Measurements from ENCODE around the gene SUGP2. TPM values are rescaled to one million over a fixed set of nuclear protein-coding genes. Genes with fewer than 3 reads are reported as not detected.

SUGP2 gene
- polyA plus RNA-seq, 1 donor from 2014 or later = 204 TPM

GRCh38 chr19:18990128-18990708 is 43.1 kb downstream of the SUGP2 start:
- no peaks in the 10 kb centered on the region for H3K36me3 ChIP-seq (ENCODE audit: insufficient read depth, low read length)
- no peaks in the 10 kb centered on the region for H4K20me1 ChIP-seq (ENCODE audit: insufficient read depth)
- no peaks in the 10 kb centered on the region for H3K9me2 ChIP-seq (ENCODE audit: insufficient read depth, low read length)
- TF ChIP-seq REST (IDR thresholded peaks at IDR 0.05; ENCODE audit: borderline replicate concordance) (no peak), TAF1 (IDR thresholded peaks at IDR 0.05; ENCODE audit: low read depth) (no peak), EP300 (conservative IDR thresholded peaks at IDR 0.05; ENCODE audit: poor library complexity, severe bottlenecking) (no peak), POLR2AphosphoS5 (IDR thresholded peaks at IDR 0.05) (no peak), EZH2 (IDR thresholded peaks at IDR 0.05; ENCODE audit: borderline replicate concordance, insufficient read depth, low read length, poor library complexity, severe bottlenecking) (no peak), MXI1 (conservative IDR thresholded peaks at IDR 0.05; ENCODE audit: poor library complexity, severe bottlenecking) (no peak), RAD21 (conservative IDR thresholded peaks at IDR 0.05) (no peak), CTCF (IDR thresholded peaks at IDR 0.05; ENCODE audit: poor library complexity, severe bottlenecking) (no peak), SMC3 (conservative IDR thresholded peaks at IDR 0.05; ENCODE audit: poor library complexity) (no peak)
- no peaks in the 10 kb centered on the region for H3K9me3 ChIP-seq (ENCODE audit: low read length)
- no peak overlapping the region for H3K4me3 ChIP-seq (ENCODE audit: low read length)
- H3K9ac ChIP-seq (ENCODE audit: low read length) = no peak overlapping the region
- H2AFZ ChIP-seq (ENCODE audit: low read depth, low read length) = no peak overlapping the region
- H3F3A ChIP-seq (ENCODE audit: insufficient read depth, low read length, poor library complexity, severe bottlenecking) = no peaks in the 10 kb centered on the region
- no peaks in the 10 kb centered on the region for H3K79me2 ChIP-seq (replicated peaks; ENCODE audit: insufficient read depth, low read length)
- H3K27ac ChIP-seq (ENCODE audit: low read length) = no peak overlapping the region
- no peaks in the 10 kb centered on the region for H3K27me3 ChIP-seq (ENCODE audit: insufficient read depth, low read depth, low read length)
- no peak overlapping the region for H3K4me2 ChIP-seq (ENCODE audit: low read length)

GRCh38 chr19:18989316-18989715 is 44.0 kb downstream of the SUGP2 start:
- Histone ChIP-seq H3K9me2 (ENCODE audit: insufficient read depth, low read length) (no peaks in the 10 kb centered on the region), H3K27ac (ENCODE audit: low read length) (no peak overlapping the region), H3F3A (ENCODE audit: insufficient read depth, low read length, poor library complexity, severe bottlenecking) (no peaks in the 10 kb centered on the region), H4K20me1 (ENCODE audit: insufficient read depth) (no peaks in the 10 kb centered on the region), H2AFZ (ENCODE audit: low read depth, low read length) (no peak overlapping the region), H3K27me3 (ENCODE audit: insufficient read depth, low read depth, low read length) (no peaks in the 10 kb centered on the region), H3K9me3 (ENCODE audit: low read length) (no peaks in the 10 kb centered on the region), H3K9ac (ENCODE audit: low read length) (no peak overlapping the region), H3K79me2 (replicated peaks; ENCODE audit: insufficient read depth, low read length) (no peaks in the 10 kb centered on the region), H3K36me3 (ENCODE audit: insufficient read depth, low read length) (no peaks in the 10 kb centered on the region), H3K4me2 (ENCODE audit: low read length) (no peak overlapping the region), H3K4me3 (ENCODE audit: low read length) (no peak overlapping the region)
- TF ChIP-seq POLR2AphosphoS5 (IDR thresholded peaks at IDR 0.05) (no peak), CTCF (IDR thresholded peaks at IDR 0.05; ENCODE audit: poor library complexity, severe bottlenecking) (no peak), MXI1 (conservative IDR thresholded peaks at IDR 0.05; ENCODE audit: poor library complexity, severe bottlenecking) (no peak), RAD21 (conservative IDR thresholded peaks at IDR 0.05) (no peak), TAF1 (IDR thresholded peaks at IDR 0.05; ENCODE audit: low read depth) (no peak), EZH2 (IDR thresholded peaks at IDR 0.05; ENCODE audit: borderline replicate concordance, insufficient read depth, low read length, poor library complexity, severe bottlenecking) (no peak), EP300 (conservative IDR thresholded peaks at IDR 0.05; ENCODE audit: poor library complexity, severe bottlenecking) (no peak), REST (IDR thresholded peaks at IDR 0.05; ENCODE audit: borderline replicate concordance) (no peak), SMC3 (conservative IDR thresholded peaks at IDR 0.05; ENCODE audit: poor library complexity) (no peak)

All from neural cell (in vitro differentiated cells).